RCC 7860 (cell line): ENCODE results near the gene WDR59.
"Not testable (repeated sequence)": the region's sequence is repeated elsewhere in the genome, so short reads cannot be mapped to it uniquely, and the experiment has no call there.

Experiments used
- DNase-seq: peaks from one replicate; pipeline ENCODE4 v3.0.0-alpha.2; 2015; ENCODE audit warnings: low spot score
- FAIRE-seq: peaks from 2 replicates; lab custom pipeline; 2012; peaks lifted over from hg19 to GRCh38; lab: Jason Lieb, UNC

WDR59 gene

GRCh38 chr16:74984529-74985296 lies at the start of gene WDR59:
Gene WDR59 (minus strand): TSS chr16:74985123. CDS start chr16:74985017, 106 bp downstream.
- DNase-seq: peak; percentile 97
- peak; percentile 81 for FAIRE-seq

- FAIRE-seq: no peak
- no peak for DNase-seq
Observed at GRCh38 chr16:75032655-75033054, 47.7 kb upstream of the WDR59 start.

GRCh38 chr16:75029854-75030253 lies 44.9 kb upstream of the WDR59 start:
- FAIRE-seq (peak; percentile 37), DNase-seq (peak; percentile 64)

- DNase-seq: no peak
- FAIRE-seq: no peak
Observed at GRCh38 chr16:75028544-75029135, 43.7 kb upstream of the WDR59 start.

GRCh38 chr16:75027520-75028300 lies 42.8 kb upstream of the WDR59 start:
- FAIRE-seq: no peak
- no peak for DNase-seq

GRCh38 chr16:75026892-75027391 lies 42.0 kb upstream of the WDR59 start:
- DNase-seq: no peak
- FAIRE-seq: no peak

GRCh38 chr16:75026239-75026891 lies 41.4 kb upstream of the WDR59 start:
- FAIRE-seq, DNase-seq: not testable (repeated sequence)

- no peak for DNase-seq
Observed at GRCh38 chr16:75025761-75026160, 40.8 kb upstream of the WDR59 start.

GRCh38 chr16:75024594-75024993 lies 39.7 kb upstream of the WDR59 start:
- FAIRE-seq (no peak), DNase-seq (no peak)

More at GRCh38 chr16:75025761-75026160, 40.8 kb upstream of the WDR59 start:
- FAIRE-seq: no peak

- no peak for DNase-seq
- FAIRE-seq: no peak
Observed at GRCh38 chr16:75024182-75024581, 39.3 kb upstream of the WDR59 start.

GRCh38 chr16:75023009-75023408 lies 38.1 kb upstream of the WDR59 start:
- DNase-seq (no peak), FAIRE-seq (no peak)

- FAIRE-seq: no peak
Observed at GRCh38 chr16:75022567-75022966, 37.6 kb upstream of the WDR59 start.

GRCh38 chr16:75021410-75021809 lies 36.5 kb upstream of the WDR59 start:
- no peak for FAIRE-seq
- no peak for DNase-seq

More at GRCh38 chr16:75022567-75022966, 37.6 kb upstream of the WDR59 start:
- no peak for DNase-seq

GRCh38 chr16:75019586-75019985 lies 34.7 kb upstream of the WDR59 start:
- DNase-seq (no peak), FAIRE-seq (no peak)

- FAIRE-seq (no peak), DNase-seq (no peak)
Observed at GRCh38 chr16:75019007-75019406, 34.1 kb upstream of the WDR59 start.

- peak; percentile 34 for FAIRE-seq
- no peak for DNase-seq
Observed at GRCh38 chr16:75017670-75018525, 33.0 kb upstream of the WDR59 start.

GRCh38 chr16:75016451-75017081 lies 31.6 kb upstream of the WDR59 start:
- not testable (repeated sequence) for DNase-seq, FAIRE-seq

- no peak for DNase-seq
- FAIRE-seq: no peak
Observed at GRCh38 chr16:75014318-75014717, 29.4 kb upstream of the WDR59 start.

- FAIRE-seq, DNase-seq: not testable (repeated sequence)
Observed at GRCh38 chr16:75013123-75013522, 28.2 kb upstream of the WDR59 start.
